GM12873 (cell line): ENCODE measurements around the gene FCGBP.

Source experiments
- CTCF ChIP-seq: IDR thresholded peaks from 2 replicates; pipeline ENCODE4 v1.5.1; 2012; ENCODE audit warnings: low read depth, mild to moderate bottlenecking, moderate library complexity, low read length, control low read depth; ENCODE audit not compliant: insufficient read depth; ENCODE audit errors: missing control alignments

Gene FCGBP

GRCh38 chr19:39915101-39915847, 19.2 kb downstream of the FCGBP start:
- TF ChIP-seq CTCF: no peak

DNA sequence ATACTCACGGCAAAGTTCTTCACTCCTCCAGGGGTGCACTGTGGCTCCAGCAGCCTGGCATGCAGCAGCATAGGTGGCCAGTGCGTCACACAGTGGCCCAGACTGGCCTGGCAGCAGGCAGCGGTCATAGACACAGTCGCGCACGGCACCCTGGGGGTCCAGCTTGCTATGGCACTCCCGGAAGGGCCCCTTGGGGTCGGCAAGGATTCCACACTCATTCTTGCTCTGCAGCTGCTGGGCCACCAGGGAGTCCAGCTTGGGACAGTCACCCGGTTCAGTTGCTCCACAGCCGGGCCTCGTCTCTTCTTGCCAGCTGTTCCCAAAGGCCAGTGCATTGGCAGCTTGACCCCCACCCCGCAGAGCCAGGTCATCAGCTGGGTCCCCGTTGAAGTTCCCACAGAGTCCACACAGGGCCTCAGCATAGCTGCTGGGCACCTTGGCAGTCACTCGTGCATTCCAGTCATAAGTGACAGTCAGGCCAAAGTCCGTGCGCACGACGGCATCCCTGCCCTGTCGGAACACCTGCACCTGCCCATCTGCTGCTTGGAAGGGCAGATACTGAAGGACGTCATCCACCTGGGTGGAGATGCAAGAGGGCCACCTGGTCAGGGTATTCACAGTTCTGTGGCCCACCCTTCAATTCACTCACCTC, 20.6 kb downstream of the FCGBP start:
- TF ChIP-seq CTCF: no peak

DNA sequence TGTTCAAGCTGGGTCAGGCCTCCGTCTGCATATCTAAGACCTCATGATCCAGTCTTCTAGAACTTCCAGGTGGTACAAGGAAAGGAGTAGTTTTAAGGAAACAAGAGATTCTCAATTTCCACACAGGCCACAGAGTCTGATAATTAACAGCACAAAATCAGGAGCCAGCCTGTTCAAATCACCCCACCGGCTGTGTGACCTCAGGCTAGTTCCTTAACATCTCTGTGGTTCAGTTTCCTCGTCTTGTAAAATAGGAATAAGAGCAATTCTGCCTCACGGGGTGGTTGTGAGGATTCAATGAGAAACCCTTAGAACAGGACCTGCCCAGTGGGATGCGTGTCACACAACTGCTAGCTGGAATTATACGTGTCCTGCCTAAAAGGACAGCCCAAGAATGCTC, 25.6 kb downstream of the FCGBP start:
- no peak for TF ChIP-seq CTCF

GRCh38 chr19:39906820-39907611, 27.4 kb downstream of the FCGBP start:
- TF ChIP-seq CTCF: no peak

DNA sequence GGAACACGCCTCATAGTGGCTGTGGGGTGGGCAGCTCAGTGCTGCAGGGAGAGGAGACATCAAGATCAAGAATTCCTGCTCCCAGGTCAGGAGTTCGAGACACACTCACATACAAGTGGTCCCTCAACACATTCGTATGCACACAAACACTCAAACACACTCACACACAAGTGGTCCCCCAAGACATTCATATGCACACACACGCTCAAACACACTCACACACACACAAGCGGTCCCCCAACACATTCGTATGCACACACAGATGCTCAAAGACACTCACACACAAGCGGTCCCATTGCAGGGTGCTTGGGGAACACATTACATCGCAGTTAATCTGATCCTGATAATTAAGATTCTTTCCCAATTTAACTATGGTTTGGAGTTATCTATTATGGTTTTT, 28.2 kb downstream of the FCGBP start:
- no peak for TF ChIP-seq CTCF

- TF ChIP-seq CTCF: peak; percentile 61
Observed at GRCh38 chr19:39897511-39898245, 36.8 kb downstream of the FCGBP start.
